Fibroblast of the aortic adventitia (primary cell): Measurements from ENCODE around the gene SLC25A44. TPM values are rescaled to one million over a fixed set of nuclear protein-coding genes. Genes with fewer than 3 reads are reported as not detected.

Experiments
- DNase-seq: peaks from one replicate; pipeline ENCODE4 v3.0.0-alpha.2; 2010; ENCODE audit warnings: low read depth
- H3K4me3 ChIP-seq: 2 replicates; pipeline ENCODE4 v1.5.1; 2011; ENCODE audit warnings: low read depth, mild to moderate bottlenecking, control low read depth, low read length, moderate library complexity
- CTCF ChIP-seq: IDR thresholded peaks from 2 replicates; pipeline ENCODE4 v1.5.1; 2011; ENCODE audit warnings: mild to moderate bottlenecking, low read length, control low read depth, inconsistent platforms; ENCODE audit not compliant: insufficient read depth
- total RNA-seq: library from RNA; depleted of rRNA; stranded (reverse); fragments of >200 nt; gene quantifications from 2 replicates; pipeline ENCODE4 v1.2.3, GENCODE V29; 2012; ENCODE audit warnings: low replicate concordance

Gene SLC25A44
- total RNA-seq, 1 donor: 14.5 TPM

- DNase-seq: no peak
- no peak overlapping the region for H3K4me3 ChIP-seq
- TF ChIP-seq CTCF: no peak
Measured at GRCh38 chr1:156163712-156164111, 30.2 kb upstream of the SLC25A44 start.

- DNase-seq: no peak
- TF ChIP-seq CTCF: no peak
- no peak overlapping the region for H3K4me3 ChIP-seq
Measured at GRCh38 chr1:156164125-156164831, 29.6 kb upstream of the SLC25A44 start.

DNA sequence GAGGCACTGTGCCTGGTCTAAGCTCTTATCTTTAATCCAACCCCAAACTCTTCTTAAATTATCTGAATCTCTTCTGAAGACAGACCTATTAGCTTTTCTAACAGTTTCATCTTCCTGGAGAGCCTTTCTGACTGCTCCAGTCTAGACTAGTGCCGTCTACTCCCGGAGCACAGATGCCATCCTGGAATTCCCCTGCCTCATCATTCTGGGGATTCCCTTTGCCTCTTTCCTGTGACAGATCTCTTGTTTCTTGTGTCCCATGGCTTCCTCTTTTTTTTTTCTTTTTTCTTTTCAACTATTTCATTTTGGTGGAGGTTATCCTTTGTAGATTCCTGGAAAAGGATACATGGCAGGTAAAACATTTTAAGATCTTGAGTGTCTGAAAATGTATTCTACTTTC is 28.8 kb upstream of the SLC25A44 start:
- H3K4me3 ChIP-seq: no peak overlapping the region
- no peak for TF ChIP-seq CTCF
- DNase-seq: no peak

DNA sequence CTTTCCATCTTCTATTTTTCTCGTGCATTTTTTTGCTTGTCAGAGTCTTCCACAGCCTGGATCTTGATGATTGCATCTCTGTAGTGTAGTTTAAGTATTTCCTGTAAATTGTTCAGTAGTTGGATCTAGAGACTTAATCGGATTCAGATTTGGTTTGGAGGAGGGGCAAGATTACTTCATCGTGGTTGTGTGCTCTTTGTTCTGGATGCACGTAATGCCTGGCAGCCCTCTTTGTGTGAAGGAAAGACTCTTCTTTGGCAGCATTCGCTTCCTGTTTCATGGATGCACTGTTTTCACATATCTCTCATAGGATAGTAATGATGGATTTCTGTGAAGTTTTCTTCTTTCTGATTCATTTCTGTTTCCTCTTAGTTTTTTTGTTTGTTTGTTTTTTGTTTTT is 26.4 kb upstream of the SLC25A44 start:
- DNase-seq: peak; percentile 59
- no peak overlapping the region for H3K4me3 ChIP-seq
- TF ChIP-seq CTCF: no peak

DNA sequence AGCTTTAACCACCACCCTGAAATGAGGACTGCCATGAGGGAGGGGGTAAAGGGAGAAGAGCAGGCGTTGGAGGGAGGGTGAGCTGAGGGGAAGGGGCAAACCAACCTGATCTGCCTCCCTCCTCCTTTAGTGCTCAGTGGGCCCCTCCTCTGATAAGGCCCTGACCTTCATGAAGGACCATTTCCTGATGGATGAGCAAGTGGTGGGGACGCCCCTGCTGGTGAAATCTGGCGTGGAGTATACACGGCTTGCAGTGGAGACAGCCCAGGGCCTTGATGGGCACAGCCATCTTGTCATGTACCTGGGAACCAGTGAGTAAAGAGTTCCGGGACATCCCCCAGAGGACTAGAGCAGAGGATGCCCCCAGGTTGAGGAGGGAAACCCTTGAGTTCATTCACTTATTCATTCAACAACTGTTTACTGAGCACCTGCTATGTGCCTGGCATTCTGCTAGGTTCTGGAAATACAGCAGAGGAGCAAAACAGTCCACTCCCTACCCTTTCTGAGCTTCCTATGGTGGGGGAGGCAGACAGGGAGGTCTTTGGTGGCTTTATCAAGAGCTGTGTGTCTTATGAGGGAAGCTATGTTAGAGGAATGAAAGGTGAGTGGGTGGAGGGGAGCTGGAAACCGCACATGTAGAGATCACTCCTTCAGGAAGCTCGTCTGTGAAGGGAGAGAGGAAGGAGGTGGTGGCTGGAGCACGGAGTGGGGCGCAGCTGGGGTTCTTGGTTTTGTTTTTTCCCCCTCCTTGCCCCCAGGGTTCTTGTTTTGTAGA is 21.0 kb upstream of the SLC25A44 start:
- TF ChIP-seq CTCF: no peak
- DNase-seq: no peak
- no peak overlapping the region for H3K4me3 ChIP-seq

GRCh38 chr1:156176610-156177210 is 17.2 kb upstream of the SLC25A44 start:
- DNase-seq: no peak
- no peak overlapping the region for H3K4me3 ChIP-seq
- no peak for TF ChIP-seq CTCF
